HG02981 (cell line): ENCODE measurements around the gene DDX25.

Experiments
- ATAC-seq: cut with Tn5 transposase; IDR thresholded peaks from one replicate; pipeline ENCODE4 v1.9.1; 2021; ENCODE audit warnings: mild to moderate bottlenecking, moderate library complexity; ENCODE audit not compliant: unreplicated experiment

Gene DDX25

DNA sequence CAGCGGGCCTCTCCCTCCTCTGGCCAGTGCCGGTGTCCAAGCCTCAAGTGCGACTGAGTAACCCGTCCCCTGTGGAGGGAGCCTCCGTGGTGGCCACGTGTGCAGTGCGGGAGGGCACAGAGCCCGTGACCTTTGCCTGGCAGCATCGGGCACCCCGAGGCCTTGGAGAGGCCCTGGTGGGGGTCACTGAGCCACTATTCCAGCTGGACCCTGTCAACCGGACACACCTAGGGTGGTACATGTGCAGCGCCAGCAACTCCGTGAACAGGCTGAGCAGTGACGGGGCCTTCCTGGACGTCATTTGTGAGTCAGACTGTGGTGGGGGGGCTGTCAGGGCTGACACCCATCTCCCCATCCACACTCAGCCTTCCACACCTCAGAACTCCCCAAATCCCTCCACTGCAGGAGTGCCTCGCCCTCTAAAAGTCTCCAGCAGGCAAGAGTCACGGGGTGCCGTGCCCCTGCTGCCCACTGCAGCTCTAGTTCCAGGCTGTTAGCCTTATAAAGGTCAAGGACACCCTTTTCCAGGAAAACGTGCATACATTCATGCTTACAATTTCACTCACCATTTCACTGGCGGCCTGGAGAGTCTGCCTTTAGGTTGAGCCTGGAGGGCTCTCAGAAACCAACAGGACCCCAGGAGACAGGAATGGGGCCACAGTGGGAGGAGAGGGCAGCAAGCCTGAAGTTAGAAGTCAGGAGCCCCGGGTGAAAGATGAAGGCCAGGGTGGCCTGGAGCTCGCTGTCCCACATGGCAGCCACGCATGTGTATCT is 44.2 kb downstream of the DDX25 start:
- no peak for ATAC-seq

DNA sequence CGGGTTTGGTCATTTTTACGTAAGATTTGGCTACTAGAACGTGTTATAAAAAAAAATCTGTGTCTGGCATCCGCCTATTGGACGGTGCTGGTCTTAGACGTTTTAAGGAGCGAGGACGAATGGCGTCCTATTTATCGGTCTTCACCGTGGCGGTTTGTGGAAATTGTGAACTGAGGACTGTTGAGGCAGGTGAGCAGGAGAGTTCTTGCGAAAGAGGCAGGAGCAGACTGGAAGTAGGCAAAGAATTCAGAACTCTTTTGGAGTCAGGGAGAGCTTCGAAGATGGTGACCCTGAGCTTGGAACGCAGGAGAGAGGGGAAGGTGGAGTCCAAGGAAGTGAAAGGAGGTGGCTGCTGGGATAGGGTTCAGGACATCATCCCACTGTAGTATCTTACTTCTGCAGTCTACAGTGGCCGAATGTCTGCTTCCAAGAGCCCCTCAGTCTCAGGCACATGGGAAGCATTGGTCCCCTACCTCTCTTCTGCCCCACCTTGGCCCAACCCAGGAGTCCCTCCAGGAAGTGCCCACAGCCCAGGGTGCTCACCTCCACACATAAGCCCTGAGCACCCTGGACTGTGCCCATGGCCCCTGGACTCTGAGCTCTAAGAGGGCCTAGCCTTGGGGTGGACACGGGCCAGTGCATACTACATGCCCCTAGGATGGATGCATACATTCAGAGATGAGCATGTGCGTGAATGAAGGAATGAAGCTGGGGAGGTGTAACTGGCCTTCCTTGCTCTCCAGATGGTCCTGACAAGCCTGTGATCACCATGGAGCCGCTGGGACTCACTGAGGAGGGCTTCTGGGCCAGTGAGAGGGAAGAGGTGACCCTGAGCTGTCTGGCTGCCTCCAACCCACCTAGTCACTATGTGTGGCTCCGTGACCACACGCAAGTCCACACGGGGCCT is 45.2 kb downstream of the DDX25 start:
- no peak for ATAC-seq

GRCh38 chr11:125950178-125950490 is 45.8 kb downstream of the DDX25 start:
- ATAC-seq: no peak

- ATAC-seq: no peak
Measured at GRCh38 chr11:125950696-125951651, 46.7 kb downstream of the DDX25 start.

- no peak for ATAC-seq
Measured at GRCh38 chr11:125951731-125952130, 47.4 kb downstream of the DDX25 start.

DNA sequence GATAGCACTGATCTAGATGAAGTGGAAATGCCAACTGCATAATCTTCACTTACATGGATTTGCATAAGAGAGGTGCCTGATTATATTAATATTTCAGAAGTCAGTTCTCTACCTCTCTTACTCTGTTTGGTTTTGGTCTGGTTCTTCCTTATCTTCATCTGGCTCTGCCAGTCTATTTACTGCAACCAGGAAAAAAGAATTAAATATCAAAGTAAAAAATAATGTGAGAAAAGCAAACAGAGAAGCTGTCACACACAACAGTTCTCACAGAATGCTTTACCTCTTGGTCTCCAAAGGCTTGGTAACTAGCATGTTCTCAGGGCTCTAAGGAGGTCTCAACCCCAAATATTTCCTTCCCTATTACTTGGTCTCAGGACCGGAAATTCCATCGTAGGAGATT is 48.3 kb downstream of the DDX25 start:
- no peak for ATAC-seq

DNA sequence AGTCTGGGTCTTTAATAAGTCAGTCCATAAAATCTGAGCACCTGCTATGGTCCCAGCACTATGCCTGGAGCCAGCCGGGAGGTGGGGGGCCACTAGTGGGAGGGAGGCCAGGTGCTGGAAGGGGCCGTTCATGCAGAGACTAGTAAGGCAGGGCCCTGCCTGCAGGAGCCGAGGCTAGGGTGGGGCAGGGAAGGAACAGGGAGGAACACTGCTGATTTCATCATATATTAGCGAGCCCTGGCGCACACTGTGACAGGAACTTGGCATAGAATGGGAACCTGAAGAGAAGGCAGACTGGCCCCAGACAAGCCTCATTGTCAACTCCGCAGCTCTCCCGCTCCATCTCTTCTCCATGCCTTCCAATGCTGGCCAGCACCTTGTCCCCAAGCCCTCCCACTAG is 48.7 kb downstream of the DDX25 start:
- ATAC-seq: no peak

GRCh38 chr11:125953401-125953935 is 49.2 kb downstream of the DDX25 start:
- ATAC-seq: no peak

DNA sequence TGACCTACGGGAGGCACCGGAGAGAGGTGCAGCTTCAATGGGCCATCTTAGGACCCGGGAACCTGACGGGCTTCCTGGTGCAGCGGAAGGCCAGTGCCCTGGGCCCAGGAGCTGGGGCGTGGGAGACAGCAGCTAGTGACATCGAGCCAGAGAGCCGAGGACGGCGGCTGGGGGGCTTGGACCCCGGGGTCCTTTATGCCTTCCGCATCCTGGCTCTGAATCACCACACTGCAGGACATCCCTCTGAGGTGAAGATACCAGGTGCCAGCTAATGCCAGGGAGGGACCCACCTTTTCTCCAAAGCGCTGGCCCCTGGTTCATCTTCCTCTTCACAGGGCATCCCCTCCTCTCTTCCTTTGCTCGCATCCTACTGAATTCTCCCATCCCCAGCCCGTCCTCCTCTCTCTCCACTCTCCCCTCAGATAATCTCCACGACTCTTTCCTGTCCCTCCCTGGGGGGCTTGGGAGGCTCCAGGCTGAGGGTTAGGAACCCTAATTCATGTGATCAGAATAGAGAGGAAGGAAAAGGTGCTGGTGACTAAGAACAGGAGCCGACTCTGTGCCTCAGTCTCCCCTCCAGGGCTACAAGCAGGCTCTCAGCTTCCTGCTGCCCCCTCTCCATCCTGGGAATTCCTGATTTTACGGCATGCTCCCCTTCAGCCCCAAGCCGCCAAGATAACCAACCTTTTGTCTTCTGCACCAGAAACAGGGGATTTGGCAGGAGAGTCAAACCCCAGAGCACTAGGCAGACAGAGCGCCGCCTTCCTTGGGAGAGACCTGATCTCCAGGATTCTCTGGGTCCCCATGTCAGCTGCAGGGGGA is 50.0 kb downstream of the DDX25 start:
- no peak for ATAC-seq

DNA sequence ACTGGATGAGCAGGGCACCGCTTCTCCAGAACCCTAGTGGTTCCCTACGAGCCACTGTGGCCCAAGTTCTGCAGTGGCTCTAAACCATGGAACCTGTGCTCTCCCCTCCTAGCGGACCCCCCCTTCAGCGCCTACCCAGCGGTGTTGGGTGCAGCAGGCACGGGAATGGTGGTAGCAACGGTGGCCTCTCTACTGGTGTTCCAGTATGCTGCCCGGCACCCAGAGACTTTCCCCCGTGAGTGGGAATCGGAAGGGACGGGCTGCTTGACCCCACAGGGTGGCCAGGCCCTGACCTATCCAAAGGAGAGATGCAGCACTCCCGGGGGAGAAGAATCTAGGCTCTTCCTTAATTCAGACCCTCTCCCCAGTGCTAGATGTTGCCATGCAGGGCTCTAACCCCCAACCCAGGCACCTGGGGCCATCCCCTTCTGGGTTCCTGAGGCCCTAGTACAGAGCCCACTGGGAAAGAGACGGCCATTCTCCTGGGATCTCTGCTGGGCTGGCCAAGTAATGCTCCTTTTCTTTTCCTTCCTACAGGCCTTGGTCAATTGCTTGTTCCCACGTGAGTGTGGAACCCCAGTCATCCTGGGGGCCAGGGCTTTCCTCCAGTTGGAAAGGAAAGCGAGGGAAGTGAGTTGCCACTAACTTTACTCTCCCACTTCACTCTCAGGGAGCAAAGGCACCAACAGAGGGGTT is 50.8 kb downstream of the DDX25 start:
- no peak for ATAC-seq

GRCh38 chr11:125955856-125956255 is 51.5 kb downstream of the DDX25 start:
- no peak for ATAC-seq

- no peak for ATAC-seq
Measured at GRCh38 chr11:125956391-125957134, 52.3 kb downstream of the DDX25 start.

DNA sequence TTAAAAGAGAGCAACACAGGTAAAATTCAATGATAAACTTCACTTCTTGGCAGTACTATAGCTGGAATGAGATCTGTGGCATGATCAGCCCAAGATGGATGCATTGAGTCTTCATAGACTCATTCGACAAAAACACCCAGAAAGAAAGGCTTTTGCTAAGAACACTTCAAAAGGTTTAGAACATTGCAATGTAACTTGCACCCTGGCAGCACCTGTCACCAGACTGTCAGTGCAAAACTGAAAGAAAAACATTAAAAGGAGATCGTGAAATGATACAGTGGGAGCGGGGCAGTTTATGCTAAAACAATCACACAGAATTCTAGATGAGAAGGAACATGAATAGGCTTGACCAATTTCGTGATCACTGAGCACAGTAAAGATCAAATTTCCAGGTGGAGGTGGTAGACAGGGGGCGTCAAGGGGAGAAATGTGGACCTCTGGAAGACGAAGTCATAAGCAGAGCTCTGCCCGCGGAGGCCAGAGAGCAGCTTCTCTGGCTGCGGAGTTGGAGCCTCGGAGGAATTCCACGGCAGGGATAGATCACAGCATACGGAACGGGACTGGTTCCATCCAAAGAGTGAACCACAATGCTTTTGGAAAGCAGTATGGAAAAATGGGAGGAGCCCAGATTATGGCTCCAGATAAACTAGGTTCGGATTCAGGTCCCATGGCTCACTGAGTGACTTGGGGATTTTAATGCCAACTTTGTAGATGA is 53.5 kb downstream of the DDX25 start:
- no peak for ATAC-seq

DNA sequence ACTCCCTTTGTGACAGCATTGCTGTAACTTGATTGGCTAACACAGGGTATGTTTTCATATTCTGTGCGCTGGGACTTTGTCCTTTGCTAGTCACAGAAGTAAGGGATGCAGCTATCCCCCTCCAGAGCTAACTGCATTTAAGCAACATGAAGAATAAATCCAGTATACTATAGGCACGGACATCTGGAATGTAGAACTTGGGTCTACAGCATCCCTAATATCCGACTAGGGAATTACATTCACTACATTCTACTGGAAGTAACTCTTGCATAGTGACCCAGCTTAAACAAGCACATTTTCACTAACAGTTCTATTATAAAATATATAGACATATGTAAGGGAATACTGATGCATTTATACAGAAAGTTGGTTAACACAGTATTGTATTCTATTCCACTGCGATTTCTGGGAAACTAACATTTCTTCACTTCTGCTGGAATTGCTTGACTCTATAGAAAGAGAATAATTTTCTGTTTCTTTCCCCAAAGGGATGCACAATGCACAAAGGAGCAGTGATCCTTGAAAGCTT is 54.6 kb downstream of the DDX25 start:
- no peak for ATAC-seq

- ATAC-seq: no peak
Measured at GRCh38 chr11:125959511-125959910, 55.2 kb downstream of the DDX25 start.

GRCh38 chr11:125959931-125960330 is 55.6 kb downstream of the DDX25 start:
- no peak for ATAC-seq

DNA sequence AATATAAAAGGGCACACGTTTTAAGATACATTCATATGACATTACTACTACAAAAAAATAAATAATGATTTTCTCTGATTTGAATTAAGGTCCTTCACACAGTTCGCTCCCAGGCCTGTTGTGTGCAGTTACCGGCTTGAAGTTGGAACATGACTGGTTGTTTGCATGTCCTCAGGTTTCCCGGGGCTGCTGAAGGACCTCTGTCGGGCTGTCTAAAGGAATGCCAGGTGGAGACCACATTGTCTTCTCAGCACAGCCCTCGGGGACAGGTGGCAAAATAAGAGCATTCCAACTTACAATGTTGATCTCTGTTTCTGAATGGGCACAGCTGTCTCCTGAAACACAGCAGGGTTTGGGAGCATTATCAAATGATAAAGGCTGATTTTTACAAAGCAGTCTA is 56.5 kb downstream of the DDX25 start:
- ATAC-seq: no peak

- no peak for ATAC-seq
Measured at GRCh38 chr11:125967515-125967914, 63.2 kb downstream of the DDX25 start.
